T-helper 1 cell treated with Interleukin-12 subunit alpha and Interleukin-12 subunit beta and Interleukin-4 antibody, amounts not matched to agents 30 ng/mL and 1 ng/mL, for 36 hours (primary cell): Measurements from ENCODE around the gene EHMT1. TPM values are rescaled to one million over a fixed set of nuclear protein-coding genes. Genes with fewer than 3 reads are reported as not detected.
"Not testable (repeated sequence)": the region's sequence is repeated elsewhere in the genome, so short reads cannot be mapped to it uniquely, and the experiment has no call there.

Source experiments
- intact Hi-C: fragments of 100-400 bp; cut with micrococcal nuclease; formaldehyde crosslinking; loops from one replicate; pipeline ENCODE4 v1.15.1; 2024
- total RNA-seq: library from RNA; stranded (reverse); gene quantifications from 2 replicates; pipeline ENCODE4 v1.2.3, GENCODE V29; 2022

EHMT1 gene
- total RNA-seq, 1 donor from 2014 or later: 110 TPM

DNA sequence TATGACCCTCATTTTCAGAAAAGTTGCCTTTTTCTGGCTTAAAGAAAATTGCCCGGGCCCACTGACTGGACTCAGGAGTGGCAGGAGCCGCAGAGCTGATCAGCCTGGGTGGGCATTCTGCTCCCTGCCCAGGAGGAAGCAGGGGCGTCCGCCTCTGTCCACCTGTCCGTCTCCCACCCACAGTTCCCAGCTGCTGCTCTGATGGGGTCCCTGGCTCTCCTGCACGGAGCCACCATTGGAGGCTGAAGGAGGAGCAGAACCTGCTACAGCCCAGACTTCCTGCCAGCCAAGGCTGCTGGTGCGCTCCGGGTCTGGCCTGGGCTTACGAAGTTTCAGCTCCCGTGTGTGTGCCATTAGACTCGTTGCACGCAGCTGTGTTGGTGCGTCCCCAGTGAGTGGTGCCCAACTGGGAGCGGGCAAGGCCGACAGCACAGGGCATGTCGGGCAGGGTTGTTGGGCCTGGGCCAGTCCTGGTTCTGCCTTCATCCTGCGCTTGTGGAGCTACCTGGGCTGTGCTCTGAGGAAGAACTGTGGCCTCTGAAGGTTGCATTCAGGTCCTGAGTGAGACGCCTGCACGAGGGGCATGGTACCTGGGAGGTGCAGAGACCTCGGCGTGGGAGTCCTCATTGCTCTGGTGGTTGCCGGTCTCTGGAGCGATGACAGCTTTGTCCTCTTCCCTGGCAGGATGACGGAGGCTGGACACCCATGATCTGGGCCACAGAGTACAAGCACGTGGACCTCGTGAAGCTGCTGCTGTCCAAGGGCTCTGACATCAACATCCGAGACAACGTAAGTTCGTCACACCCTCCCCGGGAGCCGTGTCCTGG is 181.6 kb downstream of the EHMT1 start:
- intact Hi-C loops: no loop called here

DNA sequence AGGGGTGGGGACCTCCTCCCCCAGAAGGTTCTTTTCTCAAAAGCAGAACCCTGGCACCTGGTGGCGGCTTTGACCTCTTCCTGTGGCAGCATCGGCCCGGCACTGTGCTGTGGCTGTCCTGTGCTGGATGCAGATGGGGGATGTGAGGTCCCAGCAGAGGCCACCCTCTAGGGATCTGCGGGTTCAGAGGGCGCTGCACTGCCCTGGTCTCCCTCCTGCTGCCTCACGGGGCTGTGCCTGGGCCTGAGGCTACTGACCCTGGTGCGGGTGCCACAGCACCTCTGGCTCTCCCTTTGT is 182.2 kb downstream of the EHMT1 start:
- intact Hi-C loops: no loop called here

DNA sequence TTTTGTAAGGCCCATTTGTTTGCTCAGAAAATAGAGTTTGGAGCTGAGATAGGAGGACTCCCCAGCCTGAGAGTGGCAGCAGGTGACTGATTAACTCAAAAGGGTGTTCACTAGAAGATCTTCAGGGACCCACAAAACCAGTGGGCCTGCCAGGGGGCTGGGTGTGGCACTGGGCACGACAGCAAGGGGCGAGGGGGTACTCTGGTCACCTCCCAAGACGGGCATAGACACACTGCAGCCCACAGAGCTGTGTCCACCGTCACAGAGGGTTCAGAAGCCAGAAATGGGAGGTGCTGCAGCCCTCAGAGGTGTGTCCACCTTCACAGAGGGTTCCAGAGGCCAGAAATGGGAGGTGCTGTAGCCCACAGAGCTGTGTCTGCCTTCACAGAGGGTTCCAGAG is 183.2 kb downstream of the EHMT1 start:
- intact Hi-C loops: no loop called here

DNA sequence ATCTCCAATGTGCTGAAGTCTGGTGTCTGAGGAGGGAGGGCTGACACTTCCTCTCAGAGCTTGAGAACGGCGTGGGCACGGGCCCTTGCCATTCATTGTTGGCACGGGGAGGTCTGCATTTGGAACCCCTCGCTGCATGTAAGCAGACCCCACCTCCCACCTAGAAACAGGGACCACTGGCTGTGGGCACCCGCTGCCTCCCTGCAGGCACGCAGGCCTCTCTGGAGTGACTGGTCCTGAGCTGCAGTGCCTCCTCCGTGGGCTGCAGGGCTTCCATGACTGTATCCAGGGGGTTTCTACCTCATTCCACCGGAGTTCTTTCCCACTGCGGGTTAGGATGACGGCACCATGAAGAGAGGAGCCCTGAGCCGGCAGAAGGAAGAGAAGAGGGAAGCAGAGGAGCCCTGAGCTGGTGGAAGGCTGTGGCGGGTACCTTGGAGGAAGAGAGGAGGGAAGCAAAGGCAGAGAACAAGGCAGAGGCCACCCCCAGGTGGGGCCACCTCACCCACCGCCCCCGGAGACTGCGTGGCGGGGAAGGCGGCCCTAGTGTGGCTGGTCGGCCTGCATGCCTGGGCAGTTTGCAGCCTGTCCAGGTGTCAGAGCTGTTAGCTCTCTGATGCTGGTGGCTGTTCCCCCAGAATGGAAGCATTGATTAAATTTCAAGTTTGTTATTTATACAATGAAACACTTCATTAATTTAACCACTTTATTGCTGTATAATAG is 183.9 kb downstream of the EHMT1 start:
- intact Hi-C loops: no loop called here

DNA sequence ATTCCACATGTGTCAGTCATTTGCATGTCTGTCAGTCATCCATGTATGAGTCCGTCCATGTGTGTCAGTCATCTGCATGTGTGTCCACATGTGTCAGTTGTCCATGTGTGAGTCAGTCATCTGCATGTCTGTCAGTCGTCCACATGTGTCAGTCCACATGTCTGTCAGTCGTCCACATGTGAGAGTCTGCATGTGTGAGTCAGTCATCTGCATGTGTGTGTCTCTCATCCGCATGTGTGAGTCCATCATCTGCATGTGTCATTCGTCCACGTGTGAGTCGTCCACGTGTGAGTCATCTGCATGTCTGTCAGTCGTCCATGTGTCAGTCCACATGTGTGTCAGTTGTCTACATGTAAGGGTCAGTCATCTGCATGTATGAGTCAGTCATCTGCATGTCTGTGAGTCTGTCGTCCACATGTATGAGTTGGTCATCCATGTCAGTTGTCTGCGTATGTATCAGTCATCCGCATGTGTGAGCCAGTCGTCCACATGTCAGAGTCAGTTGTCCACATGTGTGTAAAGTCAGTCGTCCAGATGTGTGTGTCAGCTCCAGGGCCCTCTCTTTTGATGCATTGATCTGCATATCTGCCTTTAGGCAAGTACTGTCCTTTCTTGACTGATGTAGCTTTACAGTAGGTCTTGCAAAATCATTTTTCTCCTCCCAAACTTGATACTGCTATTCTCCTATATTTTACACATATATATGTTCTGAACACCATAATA is 186.3 kb downstream of the EHMT1 start:
- intact Hi-C loops: no loop called here

DNA sequence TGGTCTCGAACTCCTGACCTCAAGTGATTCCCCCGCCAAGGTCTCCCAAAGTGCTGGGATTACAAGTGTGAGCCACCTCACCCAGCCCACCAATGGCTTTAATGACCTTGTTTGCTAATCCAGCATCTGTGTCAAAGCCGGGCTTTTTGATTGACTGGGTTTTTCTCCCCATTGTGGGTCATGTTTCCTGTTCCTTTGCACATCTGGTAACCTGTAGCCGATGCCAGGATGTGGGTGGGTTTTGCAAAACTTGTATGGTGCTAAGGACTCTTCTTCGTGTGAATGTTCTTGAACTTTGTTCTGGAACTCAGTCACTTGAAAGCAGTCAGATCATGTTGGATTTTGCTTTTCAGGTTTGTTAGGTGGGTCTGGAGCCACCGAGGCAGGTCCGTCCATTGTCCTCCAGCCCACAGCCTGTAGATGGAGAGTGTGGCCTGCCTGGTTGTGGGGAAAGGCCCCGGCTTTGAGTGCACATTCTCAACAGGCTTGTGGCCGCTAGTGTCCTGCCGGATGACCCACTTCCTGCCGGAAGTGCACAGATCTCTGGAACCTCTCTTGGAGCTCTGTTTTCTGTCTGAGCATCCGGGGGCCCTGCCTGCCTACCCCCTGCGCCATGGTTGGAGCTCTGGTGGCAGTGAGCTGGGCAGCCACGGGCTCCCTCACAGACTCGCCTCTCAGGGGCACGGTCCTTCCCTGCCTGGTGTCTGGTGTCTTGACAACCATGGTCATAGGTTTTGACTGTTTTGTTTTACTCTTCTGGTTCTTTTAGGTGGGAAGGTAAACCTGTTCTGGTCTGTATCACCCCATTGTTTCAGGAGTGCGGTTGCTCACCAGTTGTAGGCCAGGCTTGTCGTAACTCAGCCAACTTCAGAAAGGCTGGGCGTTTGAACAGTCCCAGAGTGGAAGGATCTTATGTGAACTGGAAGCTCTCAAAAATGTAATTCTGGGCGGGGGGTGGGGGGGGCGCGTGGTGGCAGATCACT is 189.2 kb downstream of the EHMT1 start:
- intact Hi-C loops: no loop called here

DNA sequence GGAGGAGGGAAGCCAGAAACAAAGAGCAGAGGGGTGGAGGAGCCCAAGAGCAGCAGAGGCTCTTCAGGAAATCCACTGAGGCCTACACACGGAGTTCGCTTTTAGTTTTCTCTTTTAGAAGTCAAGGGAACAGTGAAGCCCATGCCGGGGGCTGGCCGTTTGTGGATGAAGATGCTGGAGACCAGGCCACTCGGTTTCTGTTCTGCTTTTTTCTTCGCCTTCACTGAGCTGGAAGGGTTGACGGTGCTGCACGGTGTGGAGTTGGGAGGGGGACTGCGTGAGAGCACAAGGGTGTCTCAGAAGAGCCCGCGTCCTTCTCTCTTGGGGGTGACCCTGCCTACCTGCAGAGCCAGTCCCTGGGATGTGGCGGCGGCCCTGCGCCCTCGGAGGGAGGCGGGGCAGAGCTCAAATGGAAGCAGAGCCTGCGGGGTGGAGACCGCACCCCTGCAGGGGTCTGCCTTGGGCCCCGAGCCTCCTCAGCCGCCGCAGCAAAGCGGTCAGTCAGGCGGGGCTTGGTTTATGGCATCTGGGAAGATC is 190.3 kb downstream of the EHMT1 start:
- intact Hi-C loops: no loop called here

DNA sequence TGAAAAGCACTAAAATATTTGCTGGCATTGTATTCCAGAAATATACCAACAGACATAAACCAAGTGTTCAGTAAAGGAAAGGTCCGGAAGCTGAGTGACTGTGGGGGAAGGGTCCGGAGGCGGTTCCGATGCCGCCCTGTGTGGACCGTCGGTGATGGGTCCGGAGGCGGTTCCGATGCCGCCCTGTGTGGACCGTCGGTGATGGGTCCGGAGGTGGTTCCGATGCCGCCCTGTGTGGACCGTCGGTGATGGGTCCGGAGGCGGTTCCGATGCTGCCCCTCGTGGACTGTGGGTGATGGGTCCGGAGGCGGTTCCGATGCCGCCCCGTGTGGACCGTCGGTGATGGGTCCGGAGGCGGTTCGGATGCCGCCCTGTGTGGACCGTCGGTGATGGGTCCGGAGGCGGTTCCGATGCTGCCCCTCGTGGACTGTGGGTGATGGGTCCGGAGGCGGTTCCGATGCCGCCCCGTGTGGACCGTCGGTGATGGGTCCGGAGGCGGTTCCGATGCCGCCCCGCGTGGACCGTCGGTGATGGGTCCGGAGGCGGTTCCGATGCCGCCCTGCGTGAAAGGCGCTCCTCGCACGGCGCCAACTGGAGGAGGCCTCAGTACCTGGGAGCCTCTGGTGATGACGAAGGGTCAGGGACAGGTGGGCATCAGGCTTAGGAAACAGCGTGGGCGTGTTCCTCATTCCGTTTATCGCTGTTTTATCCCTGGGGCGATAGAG is 191.1 kb downstream of the EHMT1 start:
- intact Hi-C loops: not testable (repeated sequence)

DNA sequence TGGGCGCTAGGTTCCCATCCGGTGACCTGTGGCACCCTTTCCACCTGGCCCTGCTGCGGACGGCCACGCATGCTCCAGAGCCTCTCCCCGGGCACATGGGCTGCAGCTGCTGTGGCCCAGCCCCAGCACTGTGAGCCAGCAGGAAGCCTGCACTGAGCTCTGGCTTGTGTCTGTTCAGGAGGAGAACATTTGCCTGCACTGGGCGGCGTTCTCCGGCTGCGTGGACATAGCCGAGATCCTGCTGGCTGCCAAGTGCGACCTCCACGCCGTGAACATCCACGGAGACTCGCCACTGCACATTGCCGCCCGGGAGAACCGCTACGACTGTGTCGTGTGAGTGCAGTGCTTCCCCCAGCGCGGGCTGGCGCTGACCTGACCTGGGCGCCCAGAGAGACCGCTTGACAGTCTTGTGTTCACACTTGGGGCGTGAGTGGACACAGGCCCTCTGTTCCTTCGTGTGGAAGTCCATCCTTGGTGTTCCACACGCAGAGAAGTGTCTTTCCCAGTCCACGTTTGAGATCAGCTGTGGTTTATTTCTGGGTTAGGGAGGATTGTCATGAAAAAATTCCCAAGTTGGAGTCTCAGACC is 192.6 kb downstream of the EHMT1 start:
- intact Hi-C loops: no loop called here

DNA sequence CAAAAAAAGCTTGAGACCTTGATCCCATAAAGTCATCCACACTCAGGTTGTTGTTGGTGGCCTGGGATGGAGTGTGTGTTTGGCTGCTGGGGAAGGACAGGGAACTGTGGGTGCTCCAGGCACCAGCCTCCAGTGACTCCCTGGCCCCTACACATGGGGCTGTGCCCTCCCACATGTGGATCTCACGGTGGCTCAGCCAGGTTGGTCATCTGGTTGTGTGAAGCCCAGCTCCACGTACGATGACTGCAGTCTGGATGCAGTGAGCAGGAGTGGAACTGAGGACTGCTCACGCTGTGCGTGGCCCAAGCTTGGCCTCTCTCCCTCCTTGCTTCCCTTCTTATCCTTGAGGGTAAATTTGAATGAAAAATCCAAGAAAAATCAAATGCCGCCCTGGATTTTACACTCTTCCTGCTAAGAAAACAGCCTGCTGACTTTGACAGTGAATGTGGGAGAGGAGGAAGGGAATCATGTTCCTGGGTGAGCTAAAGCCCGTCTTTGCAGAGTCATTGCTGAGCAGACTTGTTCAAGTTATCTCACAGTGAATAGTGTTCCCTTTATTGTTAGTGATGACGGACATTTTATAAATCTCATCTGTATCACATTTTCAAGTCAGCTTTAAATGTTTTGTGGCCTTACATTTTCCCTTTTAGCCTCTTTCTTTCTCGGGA is 193.7 kb downstream of the EHMT1 start:
- intact Hi-C loops: no loop called here

DNA sequence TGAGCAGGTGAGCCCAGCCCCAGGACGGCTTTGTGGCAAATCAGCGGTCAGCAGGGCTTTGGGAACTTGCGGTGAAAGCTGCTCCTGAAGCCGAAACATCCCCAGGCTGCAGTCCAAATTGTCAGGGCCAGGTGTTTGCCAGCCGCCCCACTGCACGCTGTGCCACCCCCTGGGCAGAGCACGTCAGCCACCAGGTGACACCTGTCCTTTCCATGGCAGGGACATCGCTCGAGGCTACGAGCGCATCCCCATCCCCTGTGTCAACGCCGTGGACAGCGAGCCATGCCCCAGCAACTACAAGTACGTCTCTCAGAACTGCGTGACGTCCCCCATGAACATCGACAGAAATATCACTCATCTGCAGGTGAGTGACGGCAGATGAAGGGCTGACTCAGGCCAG is 194.4 kb downstream of the EHMT1 start:
- intact Hi-C loops: no loop called here

DNA sequence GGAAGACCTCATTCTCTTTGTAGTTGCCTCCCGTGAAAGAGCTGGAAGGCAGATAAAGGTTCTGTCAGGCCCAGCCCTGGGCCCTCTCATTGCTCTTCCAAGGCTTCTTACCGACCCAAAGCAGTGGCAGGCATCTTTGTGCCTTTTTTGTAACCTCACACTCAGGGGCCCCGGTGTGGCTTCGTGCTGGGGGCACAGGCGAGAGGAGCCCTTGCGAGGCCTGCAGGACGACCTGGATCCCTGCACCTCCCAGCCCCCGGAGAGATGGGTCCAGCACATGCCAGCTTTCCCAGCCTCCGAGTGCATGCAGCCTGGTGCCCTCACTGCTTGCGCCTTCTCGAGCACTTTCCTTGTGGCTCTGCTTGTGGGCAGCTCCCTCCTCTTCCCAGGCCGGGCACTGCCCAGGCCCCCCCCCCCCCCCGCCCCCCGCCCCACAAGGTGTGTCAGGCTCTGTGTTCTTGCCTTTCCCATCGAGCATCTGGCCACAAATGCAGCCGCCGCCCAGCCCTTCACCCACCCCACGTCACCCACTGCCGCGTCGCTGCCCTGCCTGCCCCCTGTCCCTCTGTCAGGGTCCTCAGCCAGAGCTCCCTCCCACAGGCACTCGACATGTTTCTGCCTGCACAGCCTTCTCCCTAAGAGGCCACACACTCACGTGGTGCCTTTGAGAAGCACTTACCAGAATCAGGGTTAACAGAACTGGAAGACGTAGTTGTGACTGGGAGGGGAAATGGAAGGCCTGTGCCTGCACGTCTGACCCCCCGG is 195.0 kb downstream of the EHMT1 start:
- intact Hi-C loops: no loop called here

DNA sequence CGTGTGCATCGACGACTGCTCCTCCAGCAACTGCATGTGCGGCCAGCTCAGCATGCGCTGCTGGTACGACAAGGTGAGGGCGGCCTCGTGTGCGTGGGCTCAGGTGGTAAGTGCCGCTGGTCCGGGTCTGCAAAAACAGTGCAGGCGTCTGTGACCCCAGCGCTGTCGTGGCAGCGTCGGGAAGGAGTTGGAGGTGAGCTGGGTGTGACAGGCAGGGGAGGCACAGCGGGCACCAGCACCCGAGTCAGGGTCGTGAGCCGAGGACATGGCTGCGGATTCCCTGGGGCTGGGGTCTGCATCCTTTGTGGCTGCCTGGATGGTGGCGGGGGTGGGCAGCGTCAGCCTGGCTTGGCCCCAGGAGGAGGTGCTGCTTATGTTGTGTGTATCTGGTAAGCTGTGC is 195.6 kb downstream of the EHMT1 start:
- intact Hi-C loops: no loop called here

DNA sequence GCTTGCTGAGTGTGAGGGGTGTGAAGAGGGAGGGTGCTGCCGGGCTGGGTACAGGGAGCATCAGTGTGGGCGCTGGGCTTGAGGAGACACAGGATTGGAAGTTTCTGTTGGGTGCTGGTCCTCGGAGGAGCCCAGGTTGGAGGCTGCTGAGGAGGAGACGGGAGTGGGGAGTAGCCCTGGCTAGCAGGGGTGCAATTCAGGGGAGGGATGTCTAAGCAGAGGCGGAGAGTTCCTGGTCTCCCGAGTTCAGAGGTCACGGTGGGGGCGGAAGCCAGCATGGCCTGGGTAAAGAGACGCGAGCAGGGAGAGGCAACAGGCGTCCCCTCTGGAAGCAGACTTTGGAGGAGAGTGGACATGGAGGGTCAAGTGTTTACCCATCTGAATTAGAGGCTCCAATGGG is 196.0 kb downstream of the EHMT1 start:
- intact Hi-C loops: no loop called here

DNA sequence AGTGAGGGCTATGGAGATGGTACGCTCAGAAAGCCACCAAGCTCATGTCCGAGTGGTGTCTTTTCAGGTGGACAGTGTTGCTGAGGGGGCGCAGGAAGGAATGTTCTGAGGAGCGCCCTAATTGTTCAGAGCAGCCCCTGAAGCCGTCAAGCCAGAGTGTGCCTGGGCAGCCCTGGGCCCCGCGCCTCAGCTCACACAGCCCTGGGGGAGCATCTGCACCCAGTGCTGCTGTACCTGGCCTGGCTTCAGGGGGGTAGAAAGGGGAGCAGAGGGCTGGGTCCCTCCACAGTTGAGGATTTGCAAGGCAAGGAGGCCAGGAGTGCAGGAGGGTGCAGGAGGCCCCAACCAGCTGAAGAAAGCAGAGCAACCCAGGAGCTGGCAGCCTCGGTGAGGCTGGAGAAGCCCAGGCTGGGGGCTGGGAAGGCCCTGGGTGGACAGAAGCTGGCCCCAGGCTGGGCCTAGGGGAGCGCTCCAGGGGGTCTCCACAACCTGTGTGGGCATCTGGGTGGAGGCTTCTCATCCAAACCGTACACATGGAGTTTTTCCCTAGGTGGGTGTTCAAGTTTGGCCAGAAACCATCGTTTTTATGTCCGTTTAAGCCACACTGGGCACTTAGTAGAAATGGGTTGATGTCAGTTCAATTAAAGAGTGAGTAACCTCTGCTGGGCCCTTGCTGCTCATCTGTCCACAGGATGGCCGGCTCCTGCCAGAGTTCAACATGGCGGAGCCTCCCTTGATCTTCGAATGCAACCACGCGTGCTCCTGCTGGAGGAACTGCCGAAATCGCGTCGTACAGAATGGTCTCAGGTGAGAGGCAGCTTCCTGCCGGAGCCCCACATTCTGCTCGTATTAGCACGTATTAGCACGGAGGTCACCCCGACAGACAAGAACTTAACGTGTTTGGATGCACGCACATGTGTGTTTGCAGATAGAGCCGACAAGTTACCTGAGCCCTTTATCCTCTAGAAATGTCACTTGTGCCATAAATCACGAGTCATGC is 196.8 kb downstream of the EHMT1 start:
- intact Hi-C loops: no loop called here

DNA sequence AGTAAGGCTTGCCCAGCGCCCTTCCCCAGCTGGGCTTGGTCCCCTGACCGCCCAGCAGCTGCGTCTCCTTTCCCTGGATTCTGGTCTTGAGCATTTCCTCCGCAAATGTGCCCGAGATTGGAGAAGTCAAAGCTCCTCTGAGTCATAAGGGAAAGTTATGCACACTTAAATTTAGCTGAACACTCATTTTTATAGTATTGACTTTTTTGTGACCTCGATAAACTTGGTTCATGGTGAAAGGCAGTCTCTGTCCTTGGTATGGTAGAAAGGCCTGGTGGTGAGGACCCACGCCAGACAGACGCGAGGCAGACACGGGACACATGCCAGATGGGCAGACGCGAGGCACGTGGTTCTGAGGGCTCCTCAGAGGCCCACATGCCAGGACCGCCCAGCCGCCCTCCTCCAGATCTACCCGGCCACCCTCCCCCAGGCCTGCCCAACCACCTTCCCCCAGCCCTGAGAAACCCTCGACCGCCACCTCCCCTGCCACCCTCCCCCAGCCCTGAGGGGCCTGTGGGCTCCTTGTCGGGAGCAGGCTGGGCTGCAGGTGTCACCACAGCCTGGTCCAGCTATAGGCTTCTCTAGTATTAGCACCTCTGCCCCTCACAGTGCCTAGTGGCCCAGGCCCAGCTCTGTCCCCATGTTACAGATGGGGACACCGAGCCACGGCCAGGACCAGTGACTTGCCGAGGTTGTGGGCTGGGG is 197.9 kb downstream of the EHMT1 start:
- intact Hi-C loops: no loop called here
